ENCODE data around the gene KCNE4.
"Not testable (repeated sequence)": the region's sequence is repeated elsewhere in the genome, so short reads cannot be mapped to it uniquely, and the experiment has no call there.

KCNE4 gene

GRCh38 chr2:223078482-223078881, 26.5 kb downstream of the KCNE4 start:
- Mint-ChIP-seq H3K9me3 (no peaks in the 10 kb centered on the region), H3K4me3 (no peak overlapping the region), H3K4me1 (ENCODE audit: low read depth) (no peaks in the 10 kb centered on the region), H3K27ac (no peak overlapping the region), H3K36me3 (ENCODE audit: low read depth) (no peaks in the 10 kb centered on the region), H3K27me3 (no peaks in the 10 kb centered on the region)
- intact Hi-C loops (cut with micrococcal nuclease), result no loop called here

GRCh38 chr2:223079378-223079777, 27.4 kb downstream of the KCNE4 start:
- Mint-ChIP-seq H3K27me3 (no peaks in the 10 kb centered on the region), H3K4me3 (no peak overlapping the region), H3K27ac (no peak overlapping the region), H3K9me3 (no peaks in the 10 kb centered on the region), H3K4me1 (ENCODE audit: low read depth) (no peaks in the 10 kb centered on the region), H3K36me3 (ENCODE audit: low read depth) (no peaks in the 10 kb centered on the region)
- intact Hi-C loops (cut with micrococcal nuclease), result no loop called here

- Mint-ChIP-seq H3K36me3 (ENCODE audit: low read depth) (no peaks in the 10 kb centered on the region), H3K4me1 (ENCODE audit: low read depth) (no peaks in the 10 kb centered on the region), H3K9me3 (no peaks in the 10 kb centered on the region), H3K4me3 (no peak overlapping the region), H3K27me3 (no peaks in the 10 kb centered on the region), H3K27ac (no peak overlapping the region)
- intact Hi-C loops (cut with micrococcal nuclease), result no loop called here
Measured at GRCh38 chr2:223079925-223080324, 27.9 kb downstream of the KCNE4 start.

GRCh38 chr2:223080790-223081360, 28.9 kb downstream of the KCNE4 start:
- not testable (repeated sequence) for H3K36me3 Mint-ChIP-seq (ENCODE audit: low read depth)

GRCh38 chr2:223081789-223082188, 29.8 kb downstream of the KCNE4 start:
- intact Hi-C loops (cut with micrococcal nuclease), result no loop called here
- no peaks in the 10 kb centered on the region for H3K4me1 Mint-ChIP-seq (ENCODE audit: low read depth)
- H3K36me3 Mint-ChIP-seq (ENCODE audit: low read depth), result no peaks in the 10 kb centered on the region
- no peak overlapping the region for H3K4me3 Mint-ChIP-seq
- H3K9me3 Mint-ChIP-seq, result no peaks in the 10 kb centered on the region
- H3K27me3 Mint-ChIP-seq, result no peaks in the 10 kb centered on the region
- no peak overlapping the region for H3K27ac Mint-ChIP-seq

More at GRCh38 chr2:223080790-223081360, 28.9 kb downstream of the KCNE4 start:
- intact Hi-C loops (cut with micrococcal nuclease); H3K27ac Mint-ChIP-seq; H3K9me3 Mint-ChIP-seq; H3K4me1 Mint-ChIP-seq (ENCODE audit: low read depth); H3K27me3 Mint-ChIP-seq; H3K4me3 Mint-ChIP-seq: not testable (repeated sequence)

GRCh38 chr2:223082706-223083105, 30.7 kb downstream of the KCNE4 start:
- Mint-ChIP-seq H3K27me3 (no peaks in the 10 kb centered on the region), H3K4me1 (ENCODE audit: low read depth) (no peaks in the 10 kb centered on the region), H3K9me3 (no peaks in the 10 kb centered on the region), H3K4me3 (no peak overlapping the region), H3K27ac (no peak overlapping the region), H3K36me3 (ENCODE audit: low read depth) (no peaks in the 10 kb centered on the region)
- intact Hi-C loops (cut with micrococcal nuclease), result no loop called here

GRCh38 chr2:223083402-223084070, 31.5 kb downstream of the KCNE4 start:
- Mint-ChIP-seq H3K27me3 (no peaks in the 10 kb centered on the region), H3K36me3 (ENCODE audit: low read depth) (no peaks in the 10 kb centered on the region), H3K4me3 (no peak overlapping the region), H3K9me3 (no peaks in the 10 kb centered on the region), H3K4me1 (ENCODE audit: low read depth) (no peaks in the 10 kb centered on the region), H3K27ac (no peak overlapping the region)
- intact Hi-C loops (cut with micrococcal nuclease), result no loop called here

- no peaks in the 10 kb centered on the region for H3K36me3 Mint-ChIP-seq (ENCODE audit: low read depth)
- no peaks in the 10 kb centered on the region for H3K4me1 Mint-ChIP-seq (ENCODE audit: low read depth)
- no peaks in the 10 kb centered on the region for H3K9me3 Mint-ChIP-seq
- intact Hi-C loops (cut with micrococcal nuclease), result no loop called here
- H3K4me3 Mint-ChIP-seq, result no peak overlapping the region
- no peak overlapping the region for H3K27ac Mint-ChIP-seq
- peaks cover 2% of the 10 kb centered on the region for H3K27me3 Mint-ChIP-seq
Measured at GRCh38 chr2:223084873-223085272, 32.9 kb downstream of the KCNE4 start.

- Mint-ChIP-seq H3K27me3 (peaks cover 2% of the 10 kb centered on the region), H3K9me3 (no peaks in the 10 kb centered on the region), H3K36me3 (ENCODE audit: low read depth) (no peaks in the 10 kb centered on the region), H3K27ac (no peak overlapping the region), H3K4me3 (no peak overlapping the region), H3K4me1 (ENCODE audit: low read depth) (no peaks in the 10 kb centered on the region)
- intact Hi-C loops (cut with micrococcal nuclease), result no loop called here
Measured at GRCh38 chr2:223086370-223086981, 34.5 kb downstream of the KCNE4 start.

GRCh38 chr2:223087466-223087865, 35.5 kb downstream of the KCNE4 start:
- no peaks in the 10 kb centered on the region for H3K9me3 Mint-ChIP-seq
- H3K4me3 Mint-ChIP-seq, result no peak overlapping the region
- H3K27ac Mint-ChIP-seq, result no peak overlapping the region
- no peaks in the 10 kb centered on the region for H3K36me3 Mint-ChIP-seq (ENCODE audit: low read depth)
- H3K27me3 Mint-ChIP-seq, result peaks cover 2% of the 10 kb centered on the region
- intact Hi-C loops (cut with micrococcal nuclease), result no loop called here
- no peaks in the 10 kb centered on the region for H3K4me1 Mint-ChIP-seq (ENCODE audit: low read depth)

GRCh38 chr2:223088866-223089265, 36.9 kb downstream of the KCNE4 start:
- Mint-ChIP-seq H3K4me3 (no peak overlapping the region), H3K27me3 (peaks cover 2% of the 10 kb centered on the region), H3K27ac (no peak overlapping the region), H3K4me1 (ENCODE audit: low read depth) (no peaks in the 10 kb centered on the region), H3K9me3 (no peaks in the 10 kb centered on the region), H3K36me3 (ENCODE audit: low read depth) (no peaks in the 10 kb centered on the region)
- intact Hi-C loops (cut with micrococcal nuclease), result no loop called here

GRCh38 chr2:223090039-223090438, 38.0 kb downstream of the KCNE4 start:
- H3K36me3 Mint-ChIP-seq (ENCODE audit: low read depth), result no peaks in the 10 kb centered on the region
- no peaks in the 10 kb centered on the region for H3K9me3 Mint-ChIP-seq
- no peak overlapping the region for H3K27ac Mint-ChIP-seq
- H3K4me3 Mint-ChIP-seq, result no peak overlapping the region
- peaks cover 2% of the 10 kb centered on the region for H3K27me3 Mint-ChIP-seq
- intact Hi-C loops (cut with micrococcal nuclease), result no loop called here
- H3K4me1 Mint-ChIP-seq (ENCODE audit: low read depth), result peaks cover 5% of the 10 kb centered on the region

GRCh38 chr2:223090540-223091235, 38.7 kb downstream of the KCNE4 start:
- no peaks in the 10 kb centered on the region for H3K9me3 Mint-ChIP-seq
- no peak overlapping the region for H3K27ac Mint-ChIP-seq
- peaks cover 2% of the 10 kb centered on the region for H3K27me3 Mint-ChIP-seq
- intact Hi-C loops (cut with micrococcal nuclease), result no loop called here
- H3K4me3 Mint-ChIP-seq, result no peak overlapping the region
- H3K4me1 Mint-ChIP-seq (ENCODE audit: low read depth), result peaks cover 5% of the 10 kb centered on the region
- no peaks in the 10 kb centered on the region for H3K36me3 Mint-ChIP-seq (ENCODE audit: low read depth)

GRCh38 chr2:223092667-223093066, 40.7 kb downstream of the KCNE4 start:
- intact Hi-C loops (cut with micrococcal nuclease), result no loop called here
- Mint-ChIP-seq H3K4me1 (ENCODE audit: low read depth) (peaks cover 5% of the 10 kb centered on the region), H3K9me3 (no peaks in the 10 kb centered on the region), H3K36me3 (ENCODE audit: low read depth) (no peaks in the 10 kb centered on the region), H3K4me3 (no peak overlapping the region), H3K27me3 (peaks cover 2% of the 10 kb centered on the region), H3K27ac (no peak overlapping the region)

Data from dendritic cell treated with granulocyte-macrophage colony-stimulating factor and Interleukin-4, amounts not matched to agents 40 ng/mL and 50 ng/mL, for 4 days (primary cell).